ENCODE results near the gene MYPN.
"Not testable (repeated sequence)": the region's sequence is repeated elsewhere in the genome, so short reads cannot be mapped to it uniquely, and the experiment has no call there.

The MYPN gene

DNA sequence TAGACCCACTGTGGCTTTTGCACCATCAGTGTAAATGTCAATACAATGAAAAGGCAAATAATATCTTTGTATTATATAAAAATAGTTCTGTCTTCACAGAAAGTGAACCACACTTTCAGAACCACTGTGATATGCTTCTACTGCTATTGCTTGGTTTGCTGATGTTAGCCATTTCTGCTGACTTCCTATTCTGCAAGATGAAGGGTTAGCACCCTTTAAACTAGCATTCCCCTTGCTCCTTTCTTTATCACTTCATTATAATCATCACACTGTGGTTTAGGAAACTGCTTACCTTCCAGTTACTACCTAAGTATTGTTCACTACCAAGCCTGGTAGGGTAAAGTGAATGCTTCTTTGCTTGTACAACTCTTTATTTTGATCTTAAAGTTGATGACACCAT, 29.2 kb downstream of the MYPN start:
- DNase-seq = no peak

DNA sequence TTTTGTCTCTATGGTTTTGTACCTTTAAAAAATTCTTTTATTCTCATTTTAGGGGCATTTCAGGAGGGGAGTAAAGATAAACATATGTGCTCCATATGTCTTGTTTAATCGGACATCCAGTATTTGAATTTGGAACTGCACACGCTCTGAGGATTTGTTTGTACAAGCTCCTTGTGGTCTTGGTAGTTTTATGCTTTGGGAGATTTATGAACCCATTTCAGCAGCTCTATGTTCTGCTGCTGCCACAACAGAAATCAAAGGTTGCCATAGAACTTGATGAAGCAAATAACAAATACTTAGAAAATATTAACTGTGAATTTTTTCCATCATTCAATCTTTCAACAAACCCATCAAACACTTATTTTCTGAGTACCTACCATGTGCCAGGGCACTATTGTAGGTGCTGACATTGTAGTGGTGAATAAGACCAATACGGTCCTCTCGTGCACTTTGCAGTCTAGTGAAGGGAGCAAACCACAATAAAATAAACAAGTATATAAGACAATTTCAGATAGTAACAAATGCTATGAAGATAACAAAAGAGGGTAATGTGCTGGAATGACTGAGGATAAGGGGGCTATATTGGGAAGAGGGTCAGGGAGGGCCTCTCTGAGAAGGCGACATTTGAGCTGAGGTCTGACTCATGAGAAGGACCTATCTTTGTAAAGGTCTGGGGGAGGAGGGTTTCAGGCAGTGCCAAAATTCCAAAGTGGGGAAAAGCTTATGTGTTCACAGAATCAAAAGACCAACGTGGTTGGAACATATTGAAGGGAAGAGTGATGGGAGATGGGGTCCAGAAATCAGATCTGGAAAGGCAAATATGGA, 30.4 kb downstream of the MYPN start:
- no peak for DNase-seq

- DNase-seq = no peak
Observed at GRCh38 chr10:68142761-68143160, 33.5 kb downstream of the MYPN start.

- DNase-seq = no peak
Observed at GRCh38 chr10:68144709-68145108, 35.4 kb downstream of the MYPN start.

- DNase-seq = no peak
Observed at GRCh38 chr10:68145705-68146104, 36.4 kb downstream of the MYPN start.

GRCh38 chr10:68146133-68146532, 36.8 kb downstream of the MYPN start:
- DNase-seq = no peak

DNA sequence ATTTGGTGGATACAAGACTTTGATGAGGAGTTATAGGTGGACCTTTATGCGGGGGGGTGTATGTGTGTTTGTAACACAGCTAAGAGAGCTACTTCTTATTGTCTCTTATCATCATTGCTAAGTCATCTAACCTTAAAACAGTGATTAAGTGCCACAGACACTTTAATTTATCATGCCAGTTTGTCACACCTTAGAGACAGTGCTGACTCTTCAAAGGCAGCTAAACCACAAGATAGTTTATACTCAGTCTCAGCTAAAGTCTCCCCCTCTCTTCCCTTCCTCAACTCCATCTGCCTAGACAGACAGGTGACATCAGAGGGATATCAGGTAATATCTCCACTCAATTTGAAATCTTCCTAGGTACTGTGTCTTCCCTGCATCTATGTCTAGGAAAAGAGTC, 42.2 kb downstream of the MYPN start:
- no peak for DNase-seq

DNA sequence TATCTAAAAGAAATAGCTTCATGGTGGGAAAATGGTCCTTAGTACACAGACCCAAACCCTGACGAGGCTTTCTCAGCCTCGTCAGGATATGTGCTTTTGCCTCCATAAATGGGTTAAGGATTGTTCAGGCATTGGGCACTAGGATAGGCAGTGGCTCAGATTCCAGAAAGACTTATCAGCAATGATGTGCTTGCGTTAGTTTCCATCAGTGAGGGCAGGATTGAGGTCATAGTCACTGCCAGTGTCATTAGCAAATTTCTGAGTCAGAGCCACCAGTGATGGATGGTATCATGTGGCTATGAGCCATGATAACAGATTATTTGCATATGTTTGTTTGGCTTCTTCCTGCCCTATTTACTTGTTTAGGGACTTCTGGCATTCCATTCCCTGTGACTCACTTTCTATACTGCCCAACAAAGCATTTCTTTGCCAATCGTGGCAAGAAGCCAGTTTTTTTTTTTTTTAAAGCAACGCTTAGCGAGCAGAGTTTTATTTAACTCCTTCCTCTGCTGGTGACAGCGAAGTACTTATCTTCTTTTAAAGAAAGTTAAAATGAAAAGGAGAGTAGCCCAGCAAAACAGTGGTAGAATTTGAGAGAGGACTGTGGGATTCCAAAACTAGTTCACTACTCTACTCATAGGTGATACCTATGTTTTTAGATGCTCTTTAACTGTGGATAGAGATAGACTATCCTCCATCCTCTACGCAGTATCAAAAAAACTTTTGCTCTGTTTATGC, 44.4 kb downstream of the MYPN start:
- no peak for DNase-seq

DNA sequence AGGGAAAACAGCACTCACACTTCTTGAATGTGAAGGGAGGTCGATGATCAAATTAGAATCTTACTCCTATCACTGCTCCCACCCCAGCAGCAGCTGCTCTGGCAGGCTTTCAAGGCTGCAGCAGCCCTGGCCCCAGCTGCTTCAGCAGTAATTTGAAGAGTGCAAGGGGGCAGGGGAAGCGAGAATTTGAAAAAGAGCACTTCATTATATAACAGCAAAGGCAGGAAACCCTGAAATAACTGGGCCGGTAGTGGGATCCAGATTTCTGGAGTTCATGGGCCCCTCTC, 44.9 kb downstream of the MYPN start:
- DNase-seq = no peak

DNA sequence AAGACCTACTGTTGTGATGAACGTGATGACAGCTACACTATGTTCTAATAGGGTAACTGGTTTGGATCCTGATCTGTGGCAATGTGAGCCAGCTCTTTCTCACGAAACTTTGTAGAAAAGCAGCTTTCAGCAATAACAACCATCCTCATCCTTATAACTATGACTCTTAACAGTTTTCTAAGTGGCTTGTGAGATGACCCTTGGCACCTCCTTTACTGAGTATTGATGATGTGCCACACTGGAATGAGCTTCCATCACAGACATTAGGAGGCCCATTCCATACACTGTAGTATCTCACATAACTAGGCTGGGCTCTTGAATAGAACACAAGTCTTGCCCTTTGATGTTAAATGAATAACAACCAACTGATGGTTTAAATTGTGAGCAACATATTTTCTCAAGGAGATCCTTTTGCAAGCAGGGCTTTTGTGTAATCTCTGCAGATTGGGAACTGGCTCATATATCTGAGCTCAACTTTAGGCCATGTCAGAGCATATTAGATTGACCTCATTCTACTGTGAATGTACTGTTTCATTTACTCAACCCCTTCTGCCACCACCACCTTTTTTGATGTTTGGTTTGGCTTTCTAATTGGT, 46.4 kb downstream of the MYPN start:
- no peak for DNase-seq

DNA sequence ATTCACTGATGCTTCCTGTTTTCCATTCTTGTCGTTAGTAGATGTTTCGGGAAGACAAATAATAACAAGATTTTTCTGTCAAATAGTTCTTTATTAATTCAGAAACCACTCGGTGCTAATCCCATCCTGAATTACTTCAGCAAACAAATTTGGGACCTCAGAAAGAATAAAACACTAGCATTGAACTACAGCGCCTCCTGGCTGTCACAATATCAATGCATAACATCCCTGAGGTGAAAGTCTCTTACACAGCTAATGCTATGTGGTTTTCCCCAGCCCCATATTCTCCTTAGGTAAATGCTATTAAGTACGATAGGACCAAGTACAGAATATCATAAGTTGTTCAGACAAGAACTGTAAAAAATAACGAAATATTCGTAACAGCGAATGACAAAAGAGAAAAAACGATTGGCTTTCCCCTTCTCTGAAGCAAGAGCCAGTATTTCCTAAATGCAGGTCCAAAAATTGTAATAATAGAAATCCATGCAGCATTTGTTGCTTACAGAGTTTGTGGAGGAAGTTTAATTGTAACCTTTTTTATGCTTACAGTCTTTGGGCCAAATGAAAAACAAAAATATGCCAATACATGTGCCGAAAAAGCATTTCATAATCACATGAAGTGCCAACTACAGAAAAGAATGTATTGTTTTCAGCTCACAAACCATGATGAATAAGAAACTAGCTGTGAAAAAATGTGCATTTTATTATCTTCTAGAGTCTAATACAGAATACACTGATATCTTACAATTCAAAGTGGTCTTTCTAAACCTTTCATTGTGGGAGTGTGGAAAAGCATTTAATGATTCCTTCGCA, 47.3 kb downstream of the MYPN start:
- DNase-seq = peak; percentile 51 to 67

GRCh38 chr10:68157522-68157921, 48.2 kb downstream of the MYPN start:
- DNase-seq = not testable (repeated sequence)

- DNase-seq = no peak
Observed at GRCh38 chr10:68158031-68158430, 48.7 kb downstream of the MYPN start.

GRCh38 chr10:68163735-68164134, 54.4 kb downstream of the MYPN start:
- DNase-seq = no peak

- no peak for DNase-seq
Observed at GRCh38 chr10:68165643-68166042, 56.4 kb downstream of the MYPN start.

- DNase-seq = no peak
Observed at GRCh38 chr10:68166871-68167585, 57.7 kb downstream of the MYPN start.

DNA sequence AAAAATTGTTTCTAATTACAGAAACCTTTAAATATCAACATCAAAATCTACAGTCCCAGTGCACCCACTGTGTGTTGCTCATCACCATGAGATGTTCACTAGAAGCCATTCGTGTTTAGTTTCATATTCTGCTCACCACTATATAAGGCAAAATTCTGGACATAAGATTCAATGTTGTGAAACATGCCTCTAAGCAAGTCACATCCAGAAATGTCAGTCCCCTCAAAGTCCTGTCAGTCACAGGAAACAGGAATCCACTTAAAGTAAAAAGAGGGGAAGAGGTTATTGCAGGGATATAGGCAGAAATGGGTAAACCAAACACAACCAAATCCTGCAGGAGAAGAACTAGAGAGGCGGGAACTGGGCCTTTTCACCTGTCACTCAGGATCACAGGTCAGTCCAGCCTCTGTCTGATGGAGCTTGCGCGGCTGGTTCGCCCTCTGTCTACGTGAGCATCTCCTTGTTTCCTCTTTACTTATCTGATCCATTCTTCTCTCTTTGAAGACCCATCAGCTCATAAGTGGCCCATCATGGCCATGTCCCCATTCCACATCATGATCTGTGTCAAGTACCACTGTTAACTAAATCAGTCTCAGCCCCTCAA, 58.4 kb downstream of the MYPN start:
- no peak for DNase-seq

GRCh38 chr10:68171539-68172080, 62.3 kb downstream of the MYPN start:
- no peak for DNase-seq

- no peak for DNase-seq
Observed at GRCh38 chr10:68172324-68172723, 63.0 kb downstream of the MYPN start.

DNA sequence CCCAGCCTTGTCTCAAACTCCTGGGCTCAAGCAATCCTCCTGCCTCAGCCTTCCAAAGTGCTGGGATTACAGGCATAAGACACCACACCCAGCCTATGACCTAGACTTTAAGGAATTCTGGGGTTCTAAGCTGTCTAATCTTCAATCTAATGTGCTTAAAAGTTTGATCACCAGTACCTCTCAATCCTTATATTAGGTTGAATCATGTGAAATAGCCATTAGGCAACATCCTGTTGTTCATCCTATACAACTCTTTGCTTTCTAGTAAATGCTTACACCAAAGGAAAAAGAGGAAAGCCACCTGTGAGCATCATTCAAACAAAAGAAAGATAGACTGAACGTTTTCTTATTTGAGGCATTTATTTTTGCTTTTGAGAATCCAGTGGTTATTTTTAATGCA, 66.7 kb downstream of the MYPN start:
- DNase-seq = no peak

DNA sequence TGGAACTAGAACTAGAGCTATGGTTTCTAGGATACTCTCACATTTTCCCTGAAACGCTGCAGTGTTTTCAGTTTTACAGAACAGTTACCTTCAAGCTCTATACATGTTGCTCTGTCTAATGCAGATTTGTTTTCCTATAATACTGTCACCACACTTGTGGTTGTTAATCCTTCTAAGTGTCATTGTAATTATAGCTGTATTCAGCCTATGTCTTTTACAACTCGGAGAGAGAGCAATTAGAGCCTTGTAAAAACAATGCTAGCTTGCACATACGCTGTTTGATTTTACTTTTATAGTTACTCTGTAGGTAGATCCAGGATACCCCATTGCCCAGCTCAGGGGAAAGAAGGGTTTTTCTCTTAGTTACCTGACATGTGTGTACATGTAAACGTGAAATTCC, 67.5 kb downstream of the MYPN start:
- no peak for DNase-seq

DNA sequence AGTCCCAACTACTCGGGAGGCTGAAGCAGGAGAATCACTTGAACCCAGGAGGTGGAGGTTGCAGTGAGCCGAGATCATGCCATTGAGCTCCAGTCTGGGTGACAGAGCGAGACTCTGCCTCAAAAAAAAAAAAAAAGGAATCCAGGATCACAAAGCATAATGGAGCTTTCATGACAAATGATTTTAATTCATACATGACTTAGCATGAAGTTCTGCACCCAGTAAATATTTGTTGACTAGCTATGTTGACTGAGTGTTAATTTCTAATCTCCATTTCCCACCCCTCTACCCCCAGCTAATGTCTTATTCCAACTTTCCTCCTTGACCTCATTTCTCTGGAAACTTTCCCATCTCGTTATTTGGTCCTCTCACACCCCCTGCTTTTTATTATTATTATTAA, 69.3 kb downstream of the MYPN start:
- DNase-seq = no peak

Data from CD4-positive, alpha-beta T cell treated with Interleukin-1 beta for 1 hour (primary cell).